GM21723 (cell line): ENCODE results near the gene TNRC6C.
"Not testable (repeated sequence)": the region's sequence is repeated elsewhere in the genome, so short reads cannot be mapped to it uniquely, and the experiment has no call there.

Experiments
- ATAC-seq: cut with Tn5 transposase; IDR thresholded peaks from one replicate; pipeline ENCODE4 v1.9.1; 2021; ENCODE audit warnings: mild to moderate bottlenecking, moderate library complexity; ENCODE audit not compliant: unreplicated experiment

Gene TNRC6C

GRCh38 chr17:78075545-78075944, 117.0 kb downstream of the TNRC6C start:
- no peak for ATAC-seq

- no peak for ATAC-seq
Measured at GRCh38 chr17:78079253-78079652, 120.8 kb downstream of the TNRC6C start.

GRCh38 chr17:78081551-78081950, 123.0 kb downstream of the TNRC6C start:
- ATAC-seq = no peak

- not testable (repeated sequence) for ATAC-seq
Measured at GRCh38 chr17:78082355-78082872, 123.9 kb downstream of the TNRC6C start.

- no peak for ATAC-seq
Measured at GRCh38 chr17:78082988-78083387, 124.5 kb downstream of the TNRC6C start.

- ATAC-seq = no peak
Measured at GRCh38 chr17:78086740-78087139, 128.2 kb downstream of the TNRC6C start.

- no peak for ATAC-seq
Measured at GRCh38 chr17:78088529-78088928, 130.0 kb downstream of the TNRC6C start.

- no peak for ATAC-seq
Measured at GRCh38 chr17:78089576-78090281, 131.2 kb downstream of the TNRC6C start.

- ATAC-seq = no peak
Measured at GRCh38 chr17:78092794-78093324, 134.4 kb downstream of the TNRC6C start.

GRCh38 chr17:78095035-78095434, 136.5 kb downstream of the TNRC6C start:
- no peak for ATAC-seq

GRCh38 chr17:78096093-78096492, 137.6 kb downstream of the TNRC6C start:
- ATAC-seq = no peak

GRCh38 chr17:78101112-78101511, 142.6 kb downstream of the TNRC6C start:
- ATAC-seq = no peak

- no peak for ATAC-seq
Measured at GRCh38 chr17:78101542-78101941, 143.0 kb downstream of the TNRC6C start.

- ATAC-seq = no peak
Measured at GRCh38 chr17:78103311-78103710, 144.8 kb downstream of the TNRC6C start.

- no peak for ATAC-seq
Measured at GRCh38 chr17:78104540-78104941, 146.0 kb downstream of the TNRC6C start.

GRCh38 chr17:78105101-78105500, 146.6 kb downstream of the TNRC6C start:
- no peak for ATAC-seq

GRCh38 chr17:78105551-78105950, 147.0 kb downstream of the TNRC6C start:
- ATAC-seq = no peak

GRCh38 chr17:78106211-78106610, 147.7 kb downstream of the TNRC6C start:
- ATAC-seq = no peak

GRCh38 chr17:78107457-78107856, 149.0 kb downstream of the TNRC6C start:
- no peak for ATAC-seq

- no peak for ATAC-seq
Measured at GRCh38 chr17:78107976-78108725, 149.6 kb downstream of the TNRC6C start.

- ATAC-seq = no peak
Measured at GRCh38 chr17:78108726-78109488, 150.4 kb downstream of the TNRC6C start.
